HFFc6 (cell line): ENCODE results near the gene GOLPH3L. TPM values are rescaled to one million over a fixed set of nuclear protein-coding genes. Genes with fewer than 3 reads are reported as not detected.
"Not testable (repeated sequence)": the region's sequence is repeated elsewhere in the genome, so short reads cannot be mapped to it uniquely, and the experiment has no call there.

Experiments
- DNase-seq: peaks from one replicate; pipeline ENCODE4 v3.0.0-alpha.2; 2018
- H3K27ac Mint-ChIP-seq: 2 replicates; pipeline ENCODE4 v1.8.0; 2020; ENCODE audit warnings: mild to moderate bottlenecking, mixed read lengths
- H3K27me3 Mint-ChIP-seq: 2 replicates; pipeline ENCODE4 v1.8.0; 2021; ENCODE audit warnings: mild to moderate bottlenecking, moderate library complexity, mixed read lengths; ENCODE audit not compliant: insufficient read depth
- H3K36me3 Mint-ChIP-seq: 2 replicates; pipeline ENCODE4 v1.8.0; 2021; ENCODE audit warnings: low read depth, mixed read lengths
- H3K4me1 Mint-ChIP-seq: 2 replicates; pipeline ENCODE4 v1.8.0; 2020; ENCODE audit warnings: low read depth, mixed read lengths
- H3K4me3 Mint-ChIP-seq: 2 replicates; pipeline ENCODE4 v1.8.0; 2020; ENCODE audit warnings: mild to moderate bottlenecking, moderate library complexity, mixed read lengths
- H3K9me3 Mint-ChIP-seq: 2 replicates; pipeline ENCODE4 v1.8.0; 2020; ENCODE audit warnings: mild to moderate bottlenecking, mixed read lengths
- total RNA-seq, 6 experiments: library from RNA; stranded (reverse); fragmentation: NEBNext Ultra II Directional; extraction: Animal tissue kit (Norgen Biotek cat#: 25700); gene quantifications; 2 replicates in 1 of 6; 3 replicates in 5 of 6; pipeline ENCODE4 v1.2.3, GENCODE V29; 2021
- TF ChIP-seq, protein P1 (sequence below): fragments of 200-600 bp; sonication (generic); IDR thresholded peaks from 2 replicates; pipeline ENCODE4 v1.5.0; 2021; ENCODE audit warnings: antibody characterized with exemption, mild to moderate bottlenecking

The GOLPH3L gene
- total RNA-seq, 6 experiments from 2014 or later = 22.0 to 26.3 (median 24.6) TPM

GRCh38 chr1:150606463-150607142 is 90.4 kb downstream of the GOLPH3L start:
- Mint-ChIP-seq H3K36me3 (peaks cover 5% of the 10 kb centered on the region), H3K4me1 (peaks cover 47% of the 10 kb centered on the region), H3K27ac (peak overlapping the region; percentile 71), H3K9me3 (no peaks in the 10 kb centered on the region), H3K27me3 (no peaks in the 10 kb centered on the region), H3K4me3 (no peak overlapping the region)
- no peak for DNase-seq
- TF ChIP-seq, protein P1, sequence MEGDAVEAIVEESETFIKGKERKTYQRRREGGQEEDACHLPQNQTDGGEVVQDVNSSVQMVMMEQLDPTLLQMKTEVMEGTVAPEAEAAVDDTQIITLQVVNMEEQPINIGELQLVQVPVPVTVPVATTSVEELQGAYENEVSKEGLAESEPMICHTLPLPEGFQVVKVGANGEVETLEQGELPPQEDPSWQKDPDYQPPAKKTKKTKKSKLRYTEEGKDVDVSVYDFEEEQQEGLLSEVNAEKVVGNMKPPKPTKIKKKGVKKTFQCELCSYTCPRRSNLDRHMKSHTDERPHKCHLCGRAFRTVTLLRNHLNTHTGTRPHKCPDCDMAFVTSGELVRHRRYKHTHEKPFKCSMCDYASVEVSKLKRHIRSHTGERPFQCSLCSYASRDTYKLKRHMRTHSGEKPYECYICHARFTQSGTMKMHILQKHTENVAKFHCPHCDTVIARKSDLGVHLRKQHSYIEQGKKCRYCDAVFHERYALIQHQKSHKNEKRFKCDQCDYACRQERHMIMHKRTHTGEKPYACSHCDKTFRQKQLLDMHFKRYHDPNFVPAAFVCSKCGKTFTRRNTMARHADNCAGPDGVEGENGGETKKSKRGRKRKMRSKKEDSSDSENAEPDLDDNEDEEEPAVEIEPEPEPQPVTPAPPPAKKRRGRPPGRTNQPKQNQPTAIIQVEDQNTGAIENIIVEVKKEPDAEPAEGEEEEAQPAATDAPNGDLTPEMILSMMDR = no peak

GRCh38 chr1:150605451-150605731 is 91.6 kb downstream of the GOLPH3L start:
- not testable (repeated sequence) for H3K27me3 Mint-ChIP-seq, H3K36me3 Mint-ChIP-seq, H3K9me3 Mint-ChIP-seq, H3K4me3 Mint-ChIP-seq, DNase-seq
- peaks cover 40% of the 10 kb centered on the region for H3K4me1 Mint-ChIP-seq
- peak overlapping the region; percentile 100 for H3K27ac Mint-ChIP-seq

- Mint-ChIP-seq H3K4me3 (peak overlapping the region; percentile 69), H3K27me3 (no peaks in the 10 kb centered on the region), H3K9me3 (no peaks in the 10 kb centered on the region), H3K36me3 (peaks cover 14% of the 10 kb centered on the region), H3K4me1 (peaks cover 31% of the 10 kb centered on the region), H3K27ac (peak overlapping the region; percentile 100)
- TF ChIP-seq, protein P1 = no peak
- DNase-seq = no peak
Measured at GRCh38 chr1:150604226-150604588, 92.7 kb downstream of the GOLPH3L start.

DNA sequence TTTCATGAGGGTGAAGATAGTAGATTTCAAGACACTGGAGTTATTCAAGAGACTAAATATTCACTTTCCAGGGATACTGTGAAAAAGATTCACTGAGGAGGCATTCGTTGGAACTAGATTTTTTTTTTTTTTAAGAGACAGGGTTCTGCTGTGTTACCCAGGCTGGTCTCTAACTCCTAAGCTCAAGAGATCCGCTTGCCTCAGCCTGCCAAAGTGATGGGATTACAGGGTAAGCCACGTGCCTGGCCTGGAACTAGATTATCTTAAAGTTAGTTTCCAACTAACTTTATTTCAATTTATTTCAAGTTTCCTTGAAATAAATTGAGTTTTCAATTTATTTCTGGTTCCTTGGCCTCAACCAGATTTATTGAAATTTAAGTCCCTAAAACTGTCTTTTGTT is 93.2 kb downstream of the GOLPH3L start:
- no peak for DNase-seq
- no peaks in the 10 kb centered on the region for H3K27me3 Mint-ChIP-seq
- TF ChIP-seq, protein P1 = no peak
- peak overlapping the region; percentile 100 for H3K27ac Mint-ChIP-seq
- H3K9me3 Mint-ChIP-seq = no peaks in the 10 kb centered on the region
- H3K4me1 Mint-ChIP-seq = peaks cover 30% of the 10 kb centered on the region
- no peak overlapping the region for H3K4me3 Mint-ChIP-seq
- peaks cover 14% of the 10 kb centered on the region for H3K36me3 Mint-ChIP-seq

GRCh38 chr1:150602372-150602771 is 94.6 kb downstream of the GOLPH3L start:
- not testable (repeated sequence) for H3K27ac Mint-ChIP-seq, H3K27me3 Mint-ChIP-seq, H3K4me3 Mint-ChIP-seq, DNase-seq, H3K9me3 Mint-ChIP-seq
- Mint-ChIP-seq H3K36me3 (peaks cover 14% of the 10 kb centered on the region), H3K4me1 (peaks cover 30% of the 10 kb centered on the region)

DNA sequence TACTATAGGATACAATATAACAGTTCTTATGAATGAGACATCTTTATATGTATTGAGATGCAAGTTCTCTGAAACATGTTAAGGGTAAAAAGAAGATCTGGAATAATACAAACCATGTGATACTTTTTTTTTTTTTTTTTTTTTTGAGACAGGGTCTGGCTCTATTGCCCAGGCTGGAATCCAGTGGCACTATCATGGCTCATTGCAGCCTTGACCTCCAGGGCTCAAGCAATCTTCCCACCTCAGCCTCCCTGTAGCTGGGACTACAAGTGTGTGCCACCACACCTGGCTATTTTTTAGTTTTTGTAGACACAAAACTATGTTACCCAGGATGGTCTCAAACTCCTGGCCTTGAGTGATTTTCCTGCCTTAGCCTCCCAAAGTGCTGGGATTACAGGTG is 95.4 kb downstream of the GOLPH3L start:
- H3K27me3 Mint-ChIP-seq = no peaks in the 10 kb centered on the region
- TF ChIP-seq, protein P1 = no peak
- H3K36me3 Mint-ChIP-seq = peaks cover 12% of the 10 kb centered on the region
- no peak overlapping the region for H3K27ac Mint-ChIP-seq
- no peaks in the 10 kb centered on the region for H3K9me3 Mint-ChIP-seq
- no peak overlapping the region for H3K4me3 Mint-ChIP-seq
- H3K4me1 Mint-ChIP-seq = peaks cover 35% of the 10 kb centered on the region
- no peak for DNase-seq

- not testable (repeated sequence) for H3K9me3 Mint-ChIP-seq, H3K4me3 Mint-ChIP-seq, DNase-seq, H3K27me3 Mint-ChIP-seq, H3K27ac Mint-ChIP-seq
- peaks cover 30% of the 10 kb centered on the region for H3K4me1 Mint-ChIP-seq
- H3K36me3 Mint-ChIP-seq = peaks cover 14% of the 10 kb centered on the region; the same call in 1 of the 2 replicates
Measured at GRCh38 chr1:150598346-150598745, 98.6 kb downstream of the GOLPH3L start.
